Left ventricle myocardium superior (tissue), 1 donor: Measurements from ENCODE around the gene DDT. TPM values are rescaled to one million over a fixed set of nuclear protein-coding genes. Genes with fewer than 3 reads are reported as not detected.

Experiments used
- total RNA-seq: library from RNA; stranded (reverse); fragmentation: NEBNext Ultra II Directional; extraction: Animal tissue kit (Norgen Biotek cat#: 25700); gene quantifications from one replicate; pipeline ENCODE4 v1.2.1, GENCODE V29; 2021
- donor health status: DM: no; HTN: yes; CAD: no; lungs with severe emphysema.

Gene DDT
- total RNA-seq, 1 donor from 2014 or later: 141 TPM

Other genes with a start within 250 kb of the DDT start
- 3.5 TPM for gene ZNF70, start 223.3 kb downstream of the DDT start, total RNA-seq
- 0.97 TPM for gene VPREB3, start 220.0 kb downstream of the DDT start, total RNA-seq
- gene C22orf15, start 211.5 kb downstream of the DDT start, total RNA-seq: not detected
- 1,571 TPM for gene CHCHD10, start 206.5 kb downstream of the DDT start, total RNA-seq
- 32.3 TPM for gene MMP11, start 201.6 kb downstream of the DDT start, total RNA-seq
- 48.5 TPM for gene SMARCB1, start 187.5 kb downstream of the DDT start, total RNA-seq
- gene DERL3, start 135.4 kb downstream of the DDT start, total RNA-seq: 2.1 TPM
- 25.3 TPM for gene SLC2A11, start 116.6 kb downstream of the DDT start, total RNA-seq
- 270 TPM for gene MIF, start 80.1 kb downstream of the DDT start, total RNA-seq
- 3.2 TPM for gene GSTT2B, start 13.2 kb downstream of the DDT start, total RNA-seq
- gene DDTL, start 7.6 kb downstream of the DDT start, total RNA-seq: 1.6 TPM
- 0.42 TPM for gene GSTT2, start 5.7 kb upstream of the DDT start, total RNA-seq
- not detected for gene GSTT4, start 31.0 kb upstream of the DDT start, total RNA-seq
- gene CABIN1, start 36.9 kb upstream of the DDT start, total RNA-seq: 40.2 TPM
- 3.3 TPM for gene SUSD2, start 207.0 kb upstream of the DDT start, total RNA-seq